Adrenal gland (tissue), 12 donors: Measurements from ENCODE around the gene ZSWIM9. TPM values are rescaled to one million over a fixed set of nuclear protein-coding genes. Genes with fewer than 3 reads are reported as not detected.

Experiments used
- DNase-seq, 7 donors: peaks; one replicate each; pipeline ENCODE4 v3.0.0-alpha.2; 2019 to 2020
- H3K27ac ChIP-seq, 5 donors: fragments of 200-600 bp; sonication (generic) in 4 of 5; 1 replicate in 3 of 5; 2 replicates in 2 of 5; pipeline versions ENCODE4 v1.5.1 to v1.8.0; 2016 to 2020; ENCODE audit warnings: mild to moderate bottlenecking in 1 of 5
- H3K27me3 ChIP-seq: fragments of 200-600 bp; 2 replicates; pipeline ENCODE4 v1.8.0; 2021
- H3K36me3 ChIP-seq, 2 donors: fragments of 200-600 bp; replicated peaks in 1 of 2; 1 replicate in 1 of 2; 2 replicates in 1 of 2; pipeline versions ENCODE4 v1.5.1 to v1.8.0; 2018 to 2022
- H3K4me1 ChIP-seq, 2 donors: fragments of 200-600 bp; replicated peaks in 1 of 2; 1 replicate in 1 of 2; 2 replicates in 1 of 2; pipeline versions ENCODE4 v1.5.1 to v1.8.0; 2018 to 2021
- H3K4me3 ChIP-seq, 4 donors: fragments of 200-600 bp; sonication (generic) in 3 of 4; one replicate each; pipeline ENCODE4 v1.5.1; 2016 to 2018
- H3K9me3 ChIP-seq, 3 donors: fragments of 200-600 bp; sonication (generic) in 1 of 3; replicated peaks in 1 of 3; 1 replicate in 2 of 3; 2 replicates in 1 of 3; pipeline versions ENCODE4 v1.5.1 to v1.8.0; 2016 to 2021
- POLR2A ChIP-seq, 2 donors: fragments of 450-650 bp; IDR thresholded peaks; one replicate each; pipeline ENCODE4 v1.6.1; 2017; ENCODE audit warnings: antibody characterized with exemption in 2 of 2, mild to moderate bottlenecking in 2 of 2, moderate library complexity in 1 of 2
- WGBS, 4 donors: extraction: QIAGEN DNeasy Blood & Tissue Kit in 2 of 4; methylation state at CpG; one replicate each; pipeline versions ENCODE4 v1.1.5 to v1.1.7; 2013 to 2017; 5-methylcytosine and 5-hydroxymethylcytosine counted together
- intact Hi-C, 2 donors: fragments of 100-400 bp; cut with DNase I; formaldehyde crosslinking; loops; one replicate each; pipeline versions ENCODE4 v1.14.1 to v1.15.0; 2022 to 2023
- polyA plus RNA-seq, 3 donors: library from polyadenylated mRNA; stranded (reverse); fragments of 200-250 nt in 2 of 3; fragments of 350-450 nt in 1 of 3; fragmentation: Illumina TruSeq in 1 of 3; extraction: RNeasy Lipid Tissue Mini Kit (QIAGEN cat#74804) in 1 of 3; gene quantifications; one replicate each; pipeline ENCODE4 v1.2.3, GENCODE V29; 2013 to 2014
- total RNA-seq, 9 donors: library from RNA; depleted of rRNA in 4 of 9; stranded (reverse); fragments of >200 nt in 4 of 9; fragments of 120-200 nt in 1 of 9; fragmentation: NEBNext Ultra II Directional in 1 of 9; extraction: Animal tissue kit (Norgen Biotek cat#: 25700) in 1 of 9; gene quantifications; one replicate each; pipeline versions ENCODE4 v1.1.0 to v1.2.4, GENCODE V29; 2013 to 2023
- TF ChIP-seq, protein P1 (sequence below), 6 experiments: fragments of 450-650 bp in 4 of 6; fragments of 200-600 bp in 2 of 6; sonication (generic) in 1 of 6; IDR thresholded peaks; 1 replicate in 5 of 6; 2 replicates in 1 of 6; pipeline versions ENCODE4 v1.5.1 to v1.8.0; 2016 to 2021; ENCODE audit warnings: antibody characterized with exemption in 6 of 6, mild to moderate bottlenecking in 2 of 6, moderate library complexity in 1 of 6
- donor health status: healthy with polysubstance abuse.
- donor health status: Bipolar disorder and iron deficiency.
- donor health status: DM: yes; HTN: yes; CAD: no.
- donor health status: DM: no; HTN: no; CAD: no.
- donor health status: DM: no; HTN: no; CAD: no.
- donor health status: DM: yes; HTN: yes; CAD: no.

ZSWIM9 gene
- total and polyA plus RNA-seq, 12 donors: 0.52 to 8.0 (median 3.8) TPM

DNA sequence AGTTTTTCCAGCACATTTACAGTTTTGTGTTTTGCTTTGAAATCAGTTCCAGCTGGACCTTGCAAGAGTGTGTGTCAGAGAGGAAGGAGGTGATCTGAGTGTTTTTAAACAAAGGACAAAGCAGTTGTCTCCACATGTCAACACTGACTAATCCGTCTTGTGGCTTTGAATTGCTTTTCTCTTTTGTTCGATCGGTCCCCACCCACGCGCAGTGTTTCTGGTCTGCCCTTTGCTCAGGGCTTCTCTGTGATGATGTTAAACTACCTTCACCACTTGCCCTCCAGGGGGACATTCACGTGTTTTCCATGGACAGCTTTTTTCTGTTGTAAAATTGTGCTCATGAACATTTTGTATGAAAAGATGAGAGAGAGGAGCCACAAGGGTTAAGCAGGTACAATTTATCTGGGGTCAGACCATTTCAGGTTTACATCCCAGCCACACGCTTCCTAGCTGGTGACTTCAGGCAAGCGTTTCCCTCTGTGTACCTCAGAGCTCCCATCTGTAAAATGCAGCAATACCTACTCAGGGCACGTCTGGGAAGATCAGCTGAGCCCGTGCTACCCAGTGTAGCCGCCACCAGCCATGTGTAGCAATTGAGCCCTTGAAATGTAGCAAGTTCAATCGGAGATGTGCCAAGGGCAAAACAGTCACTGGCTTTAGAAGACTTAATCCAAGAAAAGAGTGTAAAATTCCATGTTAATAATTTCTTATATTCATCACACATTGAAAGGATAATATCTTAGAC is 46.4 kb upstream of the ZSWIM9 start:
- Histone ChIP-seq H3K27me3 (no peaks in the 10 kb centered on the region), H3K27ac (no peak overlapping the region)

DNA sequence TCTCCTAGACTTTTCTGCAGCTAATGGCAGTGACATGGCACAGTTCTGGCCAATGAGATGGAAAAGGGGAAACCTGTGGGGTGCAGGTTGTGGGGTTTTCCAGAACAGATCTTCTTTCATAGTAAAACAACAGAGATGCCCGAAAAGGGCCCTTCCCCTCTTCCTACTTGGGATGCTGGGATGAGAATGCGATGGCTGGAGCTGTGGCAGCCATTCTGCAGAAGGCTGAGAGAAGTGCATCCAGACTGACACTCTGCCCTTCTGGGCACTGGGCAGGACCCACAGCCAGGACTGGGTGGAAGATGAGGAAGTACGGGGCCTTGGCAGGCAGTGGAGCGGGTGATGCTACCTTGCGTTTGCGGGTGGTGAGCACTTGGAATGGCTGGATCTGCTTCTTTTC is 42.9 kb upstream of the ZSWIM9 start:
- no peak overlapping the region for H3K27ac ChIP-seq
- TF ChIP-seq, protein P1, sequence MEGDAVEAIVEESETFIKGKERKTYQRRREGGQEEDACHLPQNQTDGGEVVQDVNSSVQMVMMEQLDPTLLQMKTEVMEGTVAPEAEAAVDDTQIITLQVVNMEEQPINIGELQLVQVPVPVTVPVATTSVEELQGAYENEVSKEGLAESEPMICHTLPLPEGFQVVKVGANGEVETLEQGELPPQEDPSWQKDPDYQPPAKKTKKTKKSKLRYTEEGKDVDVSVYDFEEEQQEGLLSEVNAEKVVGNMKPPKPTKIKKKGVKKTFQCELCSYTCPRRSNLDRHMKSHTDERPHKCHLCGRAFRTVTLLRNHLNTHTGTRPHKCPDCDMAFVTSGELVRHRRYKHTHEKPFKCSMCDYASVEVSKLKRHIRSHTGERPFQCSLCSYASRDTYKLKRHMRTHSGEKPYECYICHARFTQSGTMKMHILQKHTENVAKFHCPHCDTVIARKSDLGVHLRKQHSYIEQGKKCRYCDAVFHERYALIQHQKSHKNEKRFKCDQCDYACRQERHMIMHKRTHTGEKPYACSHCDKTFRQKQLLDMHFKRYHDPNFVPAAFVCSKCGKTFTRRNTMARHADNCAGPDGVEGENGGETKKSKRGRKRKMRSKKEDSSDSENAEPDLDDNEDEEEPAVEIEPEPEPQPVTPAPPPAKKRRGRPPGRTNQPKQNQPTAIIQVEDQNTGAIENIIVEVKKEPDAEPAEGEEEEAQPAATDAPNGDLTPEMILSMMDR (IDR thresholded peaks at IDR 0.05): no peak
- TF ChIP-seq POLR2A (IDR thresholded peaks at IDR 0.05): no peak
- no peak for DNase-seq
- intact Hi-C loops: no loop called here
- no peaks in the 10 kb centered on the region for H3K27me3 ChIP-seq
- WGBS, 4 donors: 96 to 100% (median 97%) methylated on average over 6 of the region's 6 CpGs
- no peaks in the 10 kb centered on the region for H3K36me3 ChIP-seq
- H3K9me3 ChIP-seq: no peaks in the 10 kb centered on the region
- no peak overlapping the region for H3K4me3 ChIP-seq
- no peaks in the 10 kb centered on the region for H3K4me1 ChIP-seq

More for the DNA sequence above, 46.4 kb upstream of the ZSWIM9 start:
- TF ChIP-seq POLR2A (IDR thresholded peaks at IDR 0.05): no peak
- TF ChIP-seq, protein P1 (IDR thresholded peaks at IDR 0.05): no peak
- no peaks in the 10 kb centered on the region for H3K9me3 ChIP-seq
- no peak overlapping the region for H3K4me3 ChIP-seq
- no peaks in the 10 kb centered on the region for H3K4me1 ChIP-seq
- intact Hi-C loops: no loop called here
- H3K36me3 ChIP-seq: no peaks in the 10 kb centered on the region
- no peak for DNase-seq
- WGBS, 4 donors: 77 to 81% (median 80%) methylated on average over 12 of the region's 12 CpGs

DNA sequence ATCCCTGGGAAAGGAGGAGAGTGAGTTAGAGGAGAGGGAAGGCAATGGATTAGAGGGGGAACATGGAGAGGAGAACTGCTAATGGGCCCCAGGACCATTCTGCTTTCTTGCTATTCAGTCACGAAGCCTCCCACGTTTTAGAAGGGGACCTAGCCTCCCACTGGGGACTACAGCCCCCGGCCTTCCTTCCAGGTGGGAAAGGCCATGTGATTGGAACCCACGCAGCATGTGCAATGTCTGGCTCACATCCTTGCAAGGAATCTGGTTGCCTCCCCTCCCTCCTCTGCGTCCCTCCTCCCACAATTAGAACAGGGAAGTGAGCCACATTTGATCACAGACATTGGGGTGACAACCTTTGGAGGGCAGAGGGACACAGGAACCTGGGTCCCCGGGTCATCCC is 37.4 kb upstream of the ZSWIM9 start:
- intact Hi-C loops: no loop called here
- WGBS, 4 donors: 89 to 94% (median 92%) methylated on average over 4 to 6 of the region's 6 CpGs
- Histone ChIP-seq H3K27me3 (no peaks in the 10 kb centered on the region), H3K4me3 (no peak overlapping the region), H3K9me3 (no peaks in the 10 kb centered on the region), H3K4me1 (no peaks in the 10 kb centered on the region), H3K36me3 (no peaks in the 10 kb centered on the region), H3K27ac (no peak overlapping the region)
- DNase-seq: no peak
- TF ChIP-seq POLR2A (IDR thresholded peaks at IDR 0.05): no peak
- TF ChIP-seq, protein P1 (IDR thresholded peaks at IDR 0.05): no peak

DNA sequence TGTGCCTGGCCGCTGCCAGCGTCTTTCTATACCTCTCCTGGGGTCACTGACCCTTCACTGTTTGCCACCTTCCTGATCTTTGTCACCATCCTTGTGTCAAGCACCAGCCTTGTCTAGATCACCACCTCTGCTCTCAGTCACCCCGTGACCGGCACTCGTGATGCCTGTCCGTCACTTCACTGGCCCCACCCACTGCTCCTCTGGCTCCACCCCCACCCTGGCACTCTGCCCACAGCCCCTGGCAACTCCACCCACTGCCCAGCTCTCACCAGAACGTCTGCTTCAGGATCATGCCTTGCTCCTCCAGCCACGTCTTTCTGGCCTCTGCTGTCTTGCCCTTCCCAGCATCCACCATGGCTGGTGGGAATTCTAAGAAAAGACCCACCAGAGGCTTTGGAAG is 35.1 kb upstream of the ZSWIM9 start:
- intact Hi-C loops: no loop called here
- no peak for DNase-seq
- no peak overlapping the region for H3K4me3 ChIP-seq
- WGBS, 4 donors: 75 to 82% (median 80%) methylated on average over 8 of the region's 8 CpGs
- no peak for TF ChIP-seq POLR2A (IDR thresholded peaks at IDR 0.05)
- TF ChIP-seq, protein P1 (IDR thresholded peaks at IDR 0.05): no peak
- H3K4me1 ChIP-seq: no peaks in the 10 kb centered on the region
- no peaks in the 10 kb centered on the region for H3K27me3 ChIP-seq
- no peaks in the 10 kb centered on the region for H3K9me3 ChIP-seq
- H3K36me3 ChIP-seq: no peaks in the 10 kb centered on the region
- H3K27ac ChIP-seq: no peak overlapping the region
